Measurements from ENCODE around the gene NRXN3.
A peak's percentile ranks its signal among the peaks of the same experiment; 100 is the strongest.

- TF ChIP-seq CTCF (IDR thresholded peaks at IDR 0.05) (peak in 1 of 7 experiments; percentile 20), POLR2A (IDR thresholded peaks at IDR 0.05) (no peak)
Measured at GRCh38 chr14:79369359-79370332, 1199.5 kb downstream of the NRXN3 start.

Data from body of pancreas (tissue), 4 donors.